Stimulated activated CD4-positive, alpha-beta T cell treated with anti-CD3 and anti-CD28 coated beads, Interleukin-4, amount 100 ng/mL, for 24 hours (primary cell): ENCODE results near the gene PGBD5.

Experiments used
- DNase-seq: peaks from one replicate; pipeline ENCODE4 v3.0.0-alpha.2; 2020

Gene PGBD5

GRCh38 chr1:230299191-230300006 is 126.7 kb downstream of the PGBD5 start:
- DNase-seq = no peak

DNA sequence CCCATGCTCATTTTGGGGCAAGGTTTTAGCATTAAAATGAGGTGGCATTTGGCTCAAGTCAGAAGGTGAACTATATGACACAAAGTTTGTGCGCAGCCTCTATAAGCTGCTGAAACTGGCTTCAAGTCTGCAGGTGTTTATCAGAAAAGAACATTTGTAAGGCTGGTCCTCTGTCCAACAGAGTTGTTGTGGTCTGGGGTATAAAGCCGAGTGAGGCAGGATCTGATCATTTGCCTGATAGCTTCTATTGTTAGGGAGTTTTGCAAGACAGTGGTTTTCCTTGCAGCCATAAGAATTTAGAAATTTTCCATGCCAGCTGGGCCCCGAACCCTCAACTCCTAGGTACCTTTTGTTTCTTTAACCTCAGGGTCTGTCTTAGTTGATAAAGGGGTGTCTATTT is 130.8 kb downstream of the PGBD5 start:
- DNase-seq = no peak

DNA sequence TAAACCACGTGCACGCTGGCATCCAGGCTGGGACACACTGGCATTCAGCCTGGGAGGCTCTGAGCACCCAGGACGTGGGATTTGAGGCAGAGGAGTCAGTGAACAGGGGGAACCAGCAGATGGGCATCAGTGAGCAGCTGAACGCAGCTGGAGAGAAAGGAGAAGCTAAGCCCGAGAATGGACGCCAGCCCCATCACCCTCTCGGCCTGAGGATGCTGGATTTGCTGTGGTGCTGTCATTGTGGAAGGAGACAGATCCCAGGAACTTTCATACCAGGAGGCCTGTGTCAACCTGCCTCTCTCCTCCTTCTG is 132.8 kb downstream of the PGBD5 start:
- no peak for DNase-seq

- no peak for DNase-seq
These were observed 133.3 kb downstream of the PGBD5 start for GRCh38 chr1:230292689-230293389.

DNA sequence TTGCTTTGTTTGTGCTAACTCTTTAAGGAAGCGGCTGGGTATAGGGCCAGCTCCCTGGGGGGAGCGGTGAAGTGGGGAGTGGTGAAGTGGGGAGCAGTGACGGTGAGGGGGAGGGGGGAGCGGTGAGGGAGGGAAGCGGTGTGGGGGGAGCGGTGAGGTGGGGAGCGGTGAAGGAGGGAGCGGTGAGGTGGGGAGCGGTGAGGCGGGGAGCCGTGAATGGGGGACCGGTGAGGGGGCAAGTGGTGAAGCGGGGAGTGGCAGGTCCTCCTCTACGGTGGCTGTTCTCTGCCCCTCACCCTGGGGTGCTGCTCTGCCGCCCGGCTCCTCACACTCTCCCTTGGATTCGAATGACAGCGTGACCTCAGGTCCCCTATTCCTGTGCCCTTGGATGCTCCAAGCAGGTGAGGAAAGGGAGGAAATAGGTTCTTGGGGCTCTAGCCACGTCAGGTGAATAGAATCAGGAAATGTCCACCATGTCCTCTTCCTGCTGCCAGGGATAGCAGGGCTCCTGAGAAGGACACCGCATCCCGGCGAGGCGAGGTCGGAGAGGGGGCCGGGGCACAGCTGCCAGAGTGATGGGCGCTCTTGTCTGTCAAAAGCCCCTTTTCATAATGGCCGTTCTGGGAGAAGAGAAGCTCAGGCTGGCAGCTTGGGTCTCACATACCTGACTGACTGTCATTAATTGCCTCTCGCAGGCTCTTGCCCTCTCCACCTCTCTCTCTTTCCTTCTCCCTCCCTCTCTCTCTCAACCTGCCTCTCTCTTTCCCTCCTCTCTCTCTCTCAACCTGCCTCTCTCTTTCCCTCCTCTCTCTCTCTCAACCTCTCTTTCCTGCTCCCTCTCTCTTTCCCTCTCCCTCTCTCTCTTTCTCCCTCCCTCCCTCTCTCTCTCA is 134.2 kb downstream of the PGBD5 start:
- DNase-seq = no peak

DNA sequence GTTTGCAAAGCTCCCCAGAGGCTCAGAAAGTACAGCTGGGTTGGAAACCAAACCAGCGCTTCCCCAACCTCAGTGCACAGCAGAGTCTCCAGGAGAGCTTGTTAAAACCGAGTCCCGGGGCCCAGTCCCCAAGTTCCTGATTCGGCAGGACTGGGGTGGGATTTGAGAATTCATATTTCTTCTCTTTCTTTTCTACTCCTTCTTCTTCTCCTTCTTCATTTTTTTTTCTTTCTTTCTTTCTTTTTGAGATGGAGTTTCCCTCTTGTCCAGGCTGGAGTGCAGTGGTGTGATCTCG is 136.8 kb downstream of the PGBD5 start:
- DNase-seq = no peak

DNA sequence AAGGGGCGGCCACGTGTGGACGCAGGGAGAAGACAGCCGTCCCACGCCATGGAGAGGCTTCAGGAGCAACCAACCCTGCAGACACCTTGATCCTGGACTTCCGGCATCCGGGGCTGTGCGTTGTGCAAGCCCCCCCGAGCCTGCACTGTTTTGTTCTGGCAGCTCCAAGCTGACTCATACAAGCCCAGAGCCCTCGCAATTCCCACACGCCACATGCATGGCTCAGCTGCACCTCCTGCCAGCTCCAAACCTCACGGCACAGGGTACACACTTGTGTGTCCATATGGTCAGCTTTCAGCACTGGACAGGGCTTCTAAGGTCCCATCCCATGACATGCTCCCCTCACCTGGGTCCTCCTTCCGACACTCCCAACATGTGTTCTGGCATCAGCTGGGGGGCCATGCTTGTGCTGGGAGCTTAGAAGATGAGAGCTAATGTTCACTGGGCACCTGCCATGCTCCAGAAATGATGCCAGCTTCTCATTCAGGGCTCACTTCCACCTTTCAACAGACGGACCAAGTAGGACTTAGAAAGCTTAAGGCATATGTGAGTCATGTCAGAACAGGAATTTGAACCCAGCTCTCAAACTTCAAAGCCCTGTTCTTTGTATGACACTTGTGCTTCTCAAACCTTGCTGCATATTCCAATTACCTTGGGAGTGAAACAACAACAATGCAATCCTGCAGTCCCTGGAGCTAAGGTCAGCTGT is 137.3 kb downstream of the PGBD5 start:
- no peak for DNase-seq

- DNase-seq = no peak
These were observed 138.3 kb downstream of the PGBD5 start for GRCh38 chr1:230287674-230288315.

GRCh38 chr1:230286890-230287269 is 139.3 kb downstream of the PGBD5 start:
- no peak for DNase-seq

DNA sequence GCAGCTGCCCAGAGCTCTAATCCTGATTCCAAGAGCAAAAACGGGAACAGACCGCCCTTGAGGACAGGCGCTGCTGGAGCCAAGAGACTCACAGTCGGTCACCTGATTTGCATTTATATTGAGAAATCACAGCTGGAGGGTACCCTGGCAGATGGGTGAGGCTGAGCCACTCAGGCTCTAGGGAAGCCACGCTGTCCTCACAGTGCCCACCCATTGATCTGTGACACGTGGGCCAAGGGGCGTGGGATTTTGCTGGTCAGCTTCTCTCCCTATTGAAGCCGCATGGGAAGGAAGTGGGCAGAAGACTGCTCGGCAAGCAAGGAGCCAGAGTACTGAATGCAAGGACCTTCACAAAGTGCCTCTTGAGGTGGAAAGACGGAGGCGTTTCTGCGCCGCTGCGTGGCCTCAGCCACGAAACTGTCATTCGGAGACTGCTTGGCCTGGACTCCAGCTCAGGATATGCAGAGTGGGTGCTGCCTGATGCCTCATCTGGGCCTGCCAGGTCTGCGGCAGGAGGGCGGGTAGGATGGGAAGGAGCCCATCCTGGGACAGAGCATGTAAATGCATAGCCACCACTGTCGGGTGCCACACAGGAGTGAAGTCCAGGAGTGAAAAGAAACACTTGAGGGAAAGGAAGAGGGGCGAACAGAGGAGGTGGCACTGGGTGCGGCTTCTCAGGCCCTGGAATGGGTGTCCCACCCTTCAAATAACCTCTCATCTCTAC is 139.8 kb downstream of the PGBD5 start:
- no peak for DNase-seq

DNA sequence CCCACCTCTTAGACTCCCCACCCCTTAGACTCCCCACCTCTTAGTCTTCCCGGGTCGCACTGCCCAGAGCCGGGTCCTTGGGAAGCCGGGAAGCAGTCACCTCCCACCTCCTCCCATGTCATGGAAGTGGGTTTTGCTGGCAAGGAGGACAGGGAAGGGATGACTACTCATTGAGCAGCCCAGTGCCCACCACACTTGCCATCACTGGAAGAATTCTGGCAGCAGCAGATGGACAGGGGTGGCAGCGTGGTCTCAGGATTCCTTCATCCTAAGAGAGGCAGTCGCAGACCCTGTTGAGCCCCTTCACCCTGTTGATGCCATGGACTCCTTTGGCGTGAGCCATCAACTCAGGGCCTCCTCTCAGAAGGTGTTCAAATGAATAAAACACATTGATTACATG is 140.8 kb downstream of the PGBD5 start:
- DNase-seq = no peak

DNA sequence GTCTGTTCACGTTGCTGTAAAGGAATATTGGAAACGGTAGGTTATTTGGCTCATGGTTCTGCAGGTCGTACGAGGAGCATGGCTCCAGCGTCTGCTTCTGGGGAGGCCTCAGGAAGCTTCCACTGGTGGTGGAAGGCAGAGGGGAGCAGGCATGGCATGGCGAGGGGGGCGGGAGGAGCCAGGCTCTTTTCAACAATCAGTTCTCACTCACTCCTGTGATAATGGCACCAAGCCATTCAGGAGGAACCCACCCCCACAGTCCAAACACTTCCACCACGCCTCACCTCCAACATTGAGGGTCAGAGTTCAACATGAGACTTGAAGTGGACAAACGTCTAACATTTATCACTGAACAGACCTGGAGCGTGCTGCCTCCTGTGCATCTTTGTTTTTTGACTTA is 141.2 kb downstream of the PGBD5 start:
- DNase-seq = no peak

DNA sequence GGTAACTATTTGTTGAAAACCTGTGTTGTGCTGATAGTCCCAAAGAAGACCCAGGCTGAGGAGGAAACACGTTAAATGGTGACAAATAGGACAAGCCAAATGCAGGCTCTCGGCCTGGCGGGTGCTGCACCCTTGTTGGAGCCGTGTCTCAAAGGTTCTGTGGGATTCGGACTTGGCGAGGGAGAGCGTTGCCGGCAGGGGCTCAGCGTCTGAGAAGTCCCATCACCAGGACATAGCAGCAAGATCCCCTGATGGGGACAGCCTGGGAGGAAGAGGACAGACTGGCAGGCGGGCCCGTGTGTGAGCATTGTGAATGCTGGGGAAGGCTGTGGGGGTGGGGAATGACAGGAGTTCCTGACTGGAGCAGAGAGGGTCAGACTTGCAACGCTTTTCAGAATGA is 142.5 kb downstream of the PGBD5 start:
- no peak for DNase-seq

- no peak for DNase-seq
These were observed 144.0 kb downstream of the PGBD5 start for GRCh38 chr1:230282157-230282556.

- no peak for DNase-seq
These were observed 144.6 kb downstream of the PGBD5 start for GRCh38 chr1:230281556-230281955.

- no peak for DNase-seq
These were observed 145.2 kb downstream of the PGBD5 start for GRCh38 chr1:230280906-230281413.

GRCh38 chr1:230280054-230280795 is 145.9 kb downstream of the PGBD5 start:
- DNase-seq = no peak

- no peak for DNase-seq
These were observed 146.6 kb downstream of the PGBD5 start for GRCh38 chr1:230279583-230279945.

DNA sequence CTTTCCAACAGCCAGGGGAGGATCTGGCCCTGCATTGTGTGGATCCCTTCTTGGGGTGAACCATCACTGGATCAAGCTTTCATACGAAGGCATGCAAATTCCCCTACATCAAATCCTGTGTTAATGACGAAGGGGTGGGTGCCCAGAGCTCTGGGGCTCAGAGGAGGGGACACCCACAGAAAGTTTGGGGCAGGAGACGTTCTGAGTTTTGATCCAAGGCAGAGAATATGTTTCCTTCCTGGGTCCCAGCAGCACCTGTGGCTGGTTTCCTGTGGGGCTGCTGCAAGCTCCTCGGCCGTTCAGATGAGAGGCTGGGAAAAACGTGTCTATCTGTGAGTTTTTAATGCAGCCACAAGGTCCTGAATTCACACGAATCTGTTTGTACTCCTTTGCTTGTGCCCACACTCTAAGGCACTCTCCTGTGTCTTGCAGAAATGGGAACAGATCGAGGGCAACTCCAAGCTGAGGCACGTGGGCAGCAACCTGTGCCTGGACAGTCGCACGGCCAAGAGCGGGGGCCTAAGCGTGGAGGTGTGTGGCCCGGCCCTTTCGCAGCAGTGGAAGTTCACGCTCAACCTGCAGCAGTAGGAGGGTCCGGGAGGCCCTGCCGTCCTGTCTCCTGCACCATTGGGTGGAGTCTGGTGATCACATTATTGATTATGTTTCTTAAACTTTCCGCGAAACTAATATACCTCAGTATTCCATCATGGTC is 147.1 kb downstream of the PGBD5 start:
- DNase-seq = no peak

- DNase-seq = no peak
These were observed 147.8 kb downstream of the PGBD5 start for GRCh38 chr1:230278376-230278775.
